IgD-negative memory B cell (primary cell): ENCODE measurements around the gene ZNF335. TPM values are rescaled to one million over a fixed set of nuclear protein-coding genes. Genes with fewer than 3 reads are reported as not detected.

Experiments used
- H3K27ac Mint-ChIP-seq, 3 donors: one replicate each; pipeline ENCODE4 v1.8.0; 2020 to 2022; ENCODE audit warnings: mild to moderate bottlenecking in 3 of 3, mixed read lengths in 3 of 3, moderate library complexity in 1 of 3
- H3K27me3 Mint-ChIP-seq: one replicate; pipeline ENCODE4 v1.8.0; 2021; ENCODE audit warnings: mixed read lengths
- H3K36me3 Mint-ChIP-seq: one replicate; pipeline ENCODE4 v1.8.0; 2020; ENCODE audit warnings: mild to moderate bottlenecking, mixed read lengths
- H3K4me1 Mint-ChIP-seq, 3 donors: one replicate each; pipeline ENCODE4 v1.8.0; 2020 to 2022; ENCODE audit warnings: mixed read lengths in 3 of 3, mild to moderate bottlenecking in 1 of 3
- H3K4me3 Mint-ChIP-seq, 4 donors: one replicate each; pipeline ENCODE4 v1.8.0; 2020 to 2022; ENCODE audit warnings: mild to moderate bottlenecking in 4 of 4, mixed read lengths in 4 of 4, moderate library complexity in 3 of 4
- H3K9me3 Mint-ChIP-seq, 3 donors: one replicate each; pipeline ENCODE4 v1.8.0; 2020 to 2021; ENCODE audit warnings: mixed read lengths in 3 of 3, mild to moderate bottlenecking in 1 of 3
- polyA plus RNA-seq: library from polyadenylated mRNA; unstranded; fragments of 300-500 nt; fragmentation: Illumina TruSeq; gene quantifications from one replicate; pipeline ENCODE4 v1.2.3, GENCODE V29; 2021

The ZNF335 gene
- polyA plus RNA-seq, 1 donor from 2014 or later: 15.1 TPM

DNA sequence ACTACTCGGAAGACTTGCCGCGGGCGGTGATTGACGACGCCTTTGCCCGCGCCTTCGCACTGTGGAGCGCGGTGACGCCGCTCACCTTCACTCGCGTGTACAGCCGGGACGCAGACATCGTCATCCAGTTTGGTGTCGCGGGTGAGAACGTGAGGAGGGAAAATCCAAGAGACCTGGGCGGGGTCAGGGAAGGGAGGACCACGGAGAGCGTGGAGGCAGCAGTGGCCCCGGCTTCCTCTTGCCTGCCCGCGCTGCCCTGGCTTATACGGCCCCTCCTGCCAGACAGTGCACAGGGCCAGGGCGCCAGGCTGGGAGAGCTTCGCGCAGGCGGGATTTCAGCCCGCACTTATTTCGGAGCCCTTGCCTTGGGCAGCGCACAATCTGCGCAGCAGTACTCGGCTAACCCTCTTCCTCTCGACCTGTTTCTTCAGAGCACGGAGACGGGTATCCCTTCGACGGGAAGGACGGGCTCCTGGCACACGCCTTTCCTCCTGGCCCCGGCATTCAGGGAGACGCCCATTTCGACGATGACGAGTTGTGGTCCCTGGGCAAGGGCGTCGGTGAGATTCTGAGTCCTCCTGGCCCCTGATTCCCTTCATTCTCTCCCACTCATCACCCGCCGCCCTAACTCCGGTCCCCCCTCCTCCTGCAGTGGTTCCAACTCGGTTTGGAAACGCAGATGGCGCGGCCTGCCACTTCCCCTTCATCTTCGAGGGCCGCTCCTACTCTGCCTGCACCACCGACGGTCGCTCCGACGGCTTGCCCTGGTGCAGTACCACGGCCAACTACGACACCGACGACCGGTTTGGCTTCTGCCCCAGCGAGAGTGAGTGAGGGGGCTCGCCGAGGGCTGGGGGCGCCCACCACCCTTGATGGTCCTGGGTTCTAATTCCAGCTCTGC, 38.7 kb upstream of the ZNF335 start:
- H3K36me3 Mint-ChIP-seq: no peaks in the 10 kb centered on the region
- H3K4me3 Mint-ChIP-seq: peak overlapping the region; percentile 0 to 89 (median 56)
- peaks cover 0 to 8% (median 0%) of the 10 kb centered on the region in 3 donors for H3K9me3 Mint-ChIP-seq
- peaks cover 62% of the 10 kb centered on the region for H3K27me3 Mint-ChIP-seq
- H3K27ac Mint-ChIP-seq: peak overlapping the region; percentile 17 to 96 (median 85)
- peaks cover 30 to 43% (median 36%) of the 10 kb centered on the region in 3 donors for H3K4me1 Mint-ChIP-seq

DNA sequence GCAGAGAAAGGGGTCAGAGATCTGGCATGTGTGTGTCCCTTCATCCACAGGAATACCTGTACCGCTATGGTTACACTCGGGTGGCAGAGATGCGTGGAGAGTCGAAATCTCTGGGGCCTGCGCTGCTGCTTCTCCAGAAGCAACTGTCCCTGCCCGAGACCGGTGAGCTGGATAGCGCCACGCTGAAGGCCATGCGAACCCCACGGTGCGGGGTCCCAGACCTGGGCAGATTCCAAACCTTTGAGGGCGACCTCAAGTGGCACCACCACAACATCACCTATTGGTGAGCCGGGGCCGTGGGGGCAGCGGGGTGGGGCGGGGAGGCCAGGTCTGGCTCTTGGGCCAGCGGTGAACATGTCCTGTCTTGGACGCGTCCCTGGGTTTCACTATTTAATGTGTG, 37.8 kb upstream of the ZNF335 start:
- peaks cover 37 to 48% (median 44%) of the 10 kb centered on the region in 3 donors for H3K4me1 Mint-ChIP-seq
- peak overlapping the region in 3 of 4 donors; percentile 48 to 89 (median 57) for H3K4me3 Mint-ChIP-seq
- peaks cover 0 to 8% (median 0%) of the 10 kb centered on the region in 3 donors for H3K9me3 Mint-ChIP-seq
- peaks cover 57% of the 10 kb centered on the region for H3K27me3 Mint-ChIP-seq
- H3K36me3 Mint-ChIP-seq: no peaks in the 10 kb centered on the region
- H3K27ac Mint-ChIP-seq: peak overlapping the region in 2 of 3 donors; percentile 17 to 23

DNA sequence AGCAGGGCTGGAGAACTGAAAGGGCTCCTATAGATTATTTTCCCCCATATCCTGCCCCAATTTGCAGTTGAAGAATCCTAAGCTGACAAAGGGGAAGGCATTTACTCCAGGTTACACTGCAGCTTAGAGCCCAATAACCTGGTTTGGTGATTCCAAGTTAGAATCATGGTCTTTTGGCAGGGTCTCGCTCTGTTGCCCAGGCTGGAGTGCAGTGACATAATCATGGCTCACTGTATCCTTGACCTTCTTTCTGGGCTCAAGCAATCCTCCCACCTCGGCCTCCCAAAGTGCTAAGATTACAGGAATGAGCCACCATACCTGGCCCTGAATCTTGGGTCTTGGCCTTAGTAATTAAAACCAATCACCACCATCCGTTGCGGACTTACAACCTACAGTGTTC, 35.7 kb upstream of the ZNF335 start:
- Mint-ChIP-seq H3K27me3 (peaks cover 48% of the 10 kb centered on the region), H3K27ac (peak overlapping the region in 2 of 3 donors; percentile 49 to 88), H3K4me1 (peaks cover 44 to 50% (median 45%) of the 10 kb centered on the region in 3 donors), H3K4me3 (peak overlapping the region in 2 of 4 donors; percentile 33 to 72), H3K9me3 (peaks cover 0 to 4% (median 0%) of the 10 kb centered on the region in 3 donors), H3K36me3 (no peaks in the 10 kb centered on the region)

DNA sequence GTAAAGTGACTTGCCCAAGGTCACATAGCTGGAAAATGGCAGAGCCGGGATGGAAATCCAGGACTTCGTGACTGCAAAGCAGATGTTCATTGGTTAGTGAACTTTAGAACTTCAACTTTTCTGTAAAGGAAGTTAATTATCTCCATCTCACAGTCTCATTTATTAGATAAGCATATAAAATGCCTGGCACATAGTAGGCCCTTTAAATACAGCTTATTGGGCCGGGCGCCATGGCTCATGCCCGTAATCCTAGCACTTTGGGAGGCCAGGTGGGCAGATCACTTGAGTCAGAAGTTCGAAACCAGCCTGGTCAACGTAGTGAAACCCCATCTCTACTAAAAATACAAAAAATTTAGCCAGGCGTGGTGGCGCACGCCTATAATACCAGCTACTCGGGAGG, 35.0 kb upstream of the ZNF335 start:
- Mint-ChIP-seq H3K4me3 (peak overlapping the region in 2 of 4 donors; percentile 33 to 63), H3K27me3 (peaks cover 44% of the 10 kb centered on the region)

DNA sequence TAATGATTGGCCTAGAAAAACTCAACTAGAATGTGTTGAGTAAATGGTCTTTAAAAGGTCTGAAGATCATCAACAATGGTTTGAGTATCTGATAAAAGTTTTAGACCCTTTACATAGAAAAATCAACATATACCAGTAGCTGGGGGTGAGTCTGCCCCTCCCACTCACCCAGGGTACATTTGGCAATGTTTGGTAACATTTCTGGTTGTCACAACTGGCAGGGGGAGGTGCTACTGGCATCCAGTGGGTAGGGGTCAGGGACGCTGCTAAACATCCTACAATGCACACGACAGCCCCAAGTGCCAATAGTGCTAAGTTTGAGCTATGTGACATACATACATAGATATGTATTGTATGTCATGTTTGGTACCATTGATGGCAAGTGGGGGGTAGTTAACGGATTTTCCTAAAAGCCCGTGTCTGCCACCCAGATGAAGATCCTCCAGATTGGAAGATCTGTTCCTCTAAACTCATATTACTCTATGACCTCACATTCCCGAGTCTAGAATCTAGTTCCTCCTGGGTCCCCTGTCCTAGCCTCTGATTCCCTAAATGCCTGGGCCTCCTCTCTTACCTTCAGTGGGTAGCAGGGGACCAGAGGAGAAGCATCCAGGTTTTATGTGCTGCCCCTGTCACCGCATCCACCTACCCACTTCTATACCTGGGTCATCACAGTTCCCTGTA, 34.2 kb upstream of the ZNF335 start:
- Mint-ChIP-seq H3K27me3 (peaks cover 37% of the 10 kb centered on the region), H3K4me3 (peak overlapping the region in 2 of 4 donors; percentile 8 to 63), H3K4me1 (peaks cover 40 to 50% (median 40%) of the 10 kb centered on the region in 3 donors), H3K36me3 (no peaks in the 10 kb centered on the region), H3K27ac (peak overlapping the region in 2 of 3 donors; percentile 29 to 37), H3K9me3 (no peaks in the 10 kb centered on the region)

More for the DNA sequence above, 35.0 kb upstream of the ZNF335 start:
- Mint-ChIP-seq H3K4me1 (peaks cover 43 to 50% (median 45%) of the 10 kb centered on the region in 3 donors), H3K27ac (no peak overlapping the region), H3K9me3 (peaks cover 0 to 4% (median 0%) of the 10 kb centered on the region in 3 donors), H3K36me3 (no peaks in the 10 kb centered on the region)

DNA sequence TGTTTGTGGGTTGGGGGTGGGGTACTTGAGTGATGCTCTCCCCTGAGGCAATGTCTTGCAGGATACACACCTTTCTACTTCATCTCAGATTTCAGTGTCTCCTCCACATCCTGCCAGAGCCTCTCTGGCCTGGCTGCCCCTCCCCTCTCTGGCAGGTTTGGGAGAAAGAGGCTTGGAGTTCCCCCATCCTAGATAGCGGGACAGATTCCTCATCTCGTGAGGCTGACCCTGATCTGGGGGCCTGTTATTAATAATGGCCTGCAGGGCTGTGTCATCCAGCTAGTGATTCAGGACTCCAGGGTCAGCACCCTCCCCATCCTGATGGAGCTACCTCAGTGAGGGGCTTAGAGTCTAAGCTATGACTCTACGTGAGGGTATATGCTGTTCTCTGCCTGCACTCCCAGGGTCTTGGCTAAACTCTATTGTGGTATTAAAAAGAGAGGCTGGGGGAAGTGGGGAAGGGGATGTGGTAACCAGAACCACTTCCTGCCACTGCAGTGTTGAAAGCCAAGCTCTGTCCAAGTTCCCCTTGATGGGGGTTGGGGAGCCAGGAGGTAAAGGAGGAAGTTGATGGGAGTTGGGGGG, 33.0 kb upstream of the ZNF335 start:
- peaks cover 35 to 40% (median 35%) of the 10 kb centered on the region in 3 donors for H3K4me1 Mint-ChIP-seq
- peak overlapping the region; percentile 29 to 88 (median 50) for H3K27ac Mint-ChIP-seq
- peak overlapping the region; percentile 3 to 92 (median 15) for H3K4me3 Mint-ChIP-seq
- H3K9me3 Mint-ChIP-seq: no peaks in the 10 kb centered on the region
- H3K36me3 Mint-ChIP-seq: no peaks in the 10 kb centered on the region
- peaks cover 26% of the 10 kb centered on the region for H3K27me3 Mint-ChIP-seq

DNA sequence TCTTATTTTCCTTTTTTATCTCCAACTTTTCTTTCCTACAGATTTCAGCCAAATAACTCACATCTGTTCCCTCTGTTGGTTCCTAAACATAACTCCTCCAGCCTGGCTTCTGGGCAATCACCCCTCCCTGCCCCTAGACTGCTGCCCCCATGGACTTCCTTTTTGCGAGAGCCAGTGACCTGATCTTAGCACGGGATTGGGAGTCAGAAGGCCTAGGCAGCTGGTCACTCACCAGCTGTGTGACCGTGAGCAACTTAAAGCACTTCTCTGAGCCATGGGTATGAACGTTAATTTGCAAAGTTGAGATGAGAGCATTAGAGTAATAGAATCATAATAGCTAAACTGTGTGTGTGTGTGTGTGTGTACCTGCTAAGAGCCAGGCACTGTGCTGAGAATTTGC, 32.2 kb upstream of the ZNF335 start:
- H3K36me3 Mint-ChIP-seq: no peaks in the 10 kb centered on the region
- H3K9me3 Mint-ChIP-seq: no peaks in the 10 kb centered on the region
- H3K27ac Mint-ChIP-seq: no peak overlapping the region
- H3K4me3 Mint-ChIP-seq: peak overlapping the region in 3 of 4 donors; percentile 22 to 51 (median 37)
- peaks cover 29 to 35% (median 32%) of the 10 kb centered on the region in 3 donors for H3K4me1 Mint-ChIP-seq
- peaks cover 21% of the 10 kb centered on the region for H3K27me3 Mint-ChIP-seq

DNA sequence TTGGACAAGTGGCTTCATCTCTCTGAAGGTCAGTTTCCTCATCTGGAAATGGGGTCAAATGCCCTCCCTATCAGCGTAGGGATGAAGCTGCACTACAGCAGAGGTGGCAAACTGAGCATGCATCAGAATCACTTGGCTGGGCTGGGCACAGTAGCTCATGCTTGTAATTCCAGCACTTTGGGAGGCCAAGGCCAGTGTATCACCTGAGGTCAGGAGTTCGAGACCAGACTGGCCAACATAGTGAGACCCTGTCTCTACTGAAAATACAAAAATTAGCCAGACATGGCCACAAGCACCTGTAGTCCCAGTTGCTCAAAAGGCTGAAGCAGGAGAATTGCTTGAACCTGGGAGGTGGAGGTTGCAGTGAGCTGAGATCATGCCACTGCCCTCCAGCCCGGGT, 30.0 kb upstream of the ZNF335 start:
- peaks cover 25 to 41% (median 27%) of the 10 kb centered on the region in 3 donors for H3K4me1 Mint-ChIP-seq
- H3K27me3 Mint-ChIP-seq: peaks cover 13% of the 10 kb centered on the region
- H3K27ac Mint-ChIP-seq: peak overlapping the region in 1 of 3 donors; percentile 35
- H3K9me3 Mint-ChIP-seq: no peaks in the 10 kb centered on the region
- no peak overlapping the region for H3K4me3 Mint-ChIP-seq
- peaks cover 1% of the 10 kb centered on the region for H3K36me3 Mint-ChIP-seq

DNA sequence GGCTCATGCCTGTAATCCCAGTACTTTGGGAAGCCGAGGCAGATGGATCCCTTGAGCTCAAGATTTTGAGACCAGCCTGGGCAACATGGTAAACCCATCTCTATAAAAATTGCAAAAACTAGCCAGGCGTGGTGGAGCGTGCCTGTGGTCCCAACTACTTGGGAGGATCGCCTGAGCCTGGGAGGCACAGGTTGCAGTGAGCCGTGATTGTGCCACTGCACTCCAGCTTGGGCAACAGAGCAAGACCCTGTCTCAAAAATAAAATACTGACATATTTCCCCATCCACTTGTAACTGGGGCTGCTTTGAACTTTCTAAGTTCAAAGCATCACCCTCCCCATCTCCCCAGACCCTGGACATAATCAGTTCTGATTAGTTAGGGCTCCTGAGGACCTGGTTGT, 29.5 kb upstream of the ZNF335 start:
- no peaks in the 10 kb centered on the region for H3K9me3 Mint-ChIP-seq
- H3K27ac Mint-ChIP-seq: no peak overlapping the region

DNA sequence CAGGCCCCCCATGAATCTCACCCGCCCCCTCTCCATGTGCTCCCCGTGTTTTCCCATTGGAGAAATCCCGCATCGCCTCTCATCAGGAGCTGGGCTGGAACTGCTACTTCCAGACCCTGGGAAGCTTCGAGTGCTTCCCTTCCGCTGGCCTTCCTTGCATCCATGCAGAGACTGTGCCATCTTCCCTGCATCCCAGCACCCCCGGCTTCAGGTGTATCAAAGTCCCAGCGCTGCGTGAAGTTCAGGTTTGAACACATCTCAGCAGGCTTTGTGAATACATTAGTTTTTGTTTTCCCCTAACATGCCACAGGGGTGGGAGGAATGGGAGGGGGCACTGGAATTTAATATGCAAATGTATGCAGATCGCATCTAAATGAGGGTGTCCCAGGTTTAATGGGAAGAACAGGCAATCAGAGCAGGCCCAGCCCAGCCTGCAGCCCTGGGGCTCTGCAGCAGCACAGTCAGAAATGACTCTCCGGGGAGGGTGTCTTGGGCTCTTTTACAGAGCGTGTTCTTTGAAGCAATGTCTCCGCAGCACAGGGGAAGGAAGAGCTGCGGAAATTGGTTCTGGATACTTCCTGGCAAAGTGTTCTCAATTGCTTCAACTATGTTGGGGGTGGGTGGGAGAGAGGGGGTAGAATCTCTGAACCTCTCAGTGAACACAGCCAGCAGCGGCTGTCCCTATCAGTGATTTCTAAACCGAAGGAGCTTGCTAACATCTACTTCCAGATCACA, 28.4 kb upstream of the ZNF335 start:
- Mint-ChIP-seq H3K27ac (peak overlapping the region in 1 of 3 donors; percentile 48), H3K27me3 (peaks cover 11% of the 10 kb centered on the region), H3K36me3 (peaks cover 1% of the 10 kb centered on the region)

More for the DNA sequence above, 29.5 kb upstream of the ZNF335 start:
- H3K36me3 Mint-ChIP-seq: peaks cover 1% of the 10 kb centered on the region
- H3K27me3 Mint-ChIP-seq: peaks cover 13% of the 10 kb centered on the region
- peaks cover 25 to 40% (median 27%) of the 10 kb centered on the region in 3 donors for H3K4me1 Mint-ChIP-seq
- H3K4me3 Mint-ChIP-seq: no peak overlapping the region

DNA sequence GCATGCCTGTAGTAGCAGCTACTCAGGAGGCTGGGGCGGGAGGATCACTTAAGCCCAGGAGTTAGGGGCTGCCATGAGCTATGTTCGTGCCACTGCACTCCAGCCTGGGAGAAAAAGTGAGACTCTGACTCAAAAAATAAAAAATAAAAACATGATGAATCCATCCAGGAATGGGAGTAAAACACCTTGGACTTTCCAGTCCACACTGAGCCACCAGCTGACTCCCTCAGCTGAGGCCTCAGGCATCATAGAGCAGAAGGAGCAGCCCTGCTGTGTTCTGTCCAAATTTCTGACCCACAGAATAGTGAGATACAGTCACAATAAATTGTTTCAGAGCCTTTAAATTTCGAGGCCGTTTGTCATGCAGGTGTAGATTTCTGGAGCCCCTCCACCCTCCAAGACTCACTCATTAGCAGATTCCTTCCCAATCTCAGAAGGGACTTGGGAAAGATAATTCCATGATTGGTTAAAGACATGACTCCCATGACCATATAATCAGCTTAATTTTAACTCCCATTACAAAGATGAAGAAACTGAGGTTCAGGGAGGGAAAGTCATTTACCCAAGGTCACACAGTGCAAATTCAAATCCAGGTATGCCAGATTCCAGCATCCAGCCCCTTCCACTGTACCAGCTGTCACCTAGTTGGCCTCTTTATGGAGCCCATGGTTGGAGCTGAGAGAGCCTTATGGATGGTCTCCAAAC, 27.7 kb upstream of the ZNF335 start:
- peaks cover 14% of the 10 kb centered on the region for H3K27me3 Mint-ChIP-seq
- no peaks in the 10 kb centered on the region for H3K9me3 Mint-ChIP-seq
- H3K4me3 Mint-ChIP-seq: peak overlapping the region in 1 of 4 donors; percentile 69
- peaks cover 1% of the 10 kb centered on the region for H3K36me3 Mint-ChIP-seq
- H3K4me1 Mint-ChIP-seq: peaks cover 16 to 28% (median 18%) of the 10 kb centered on the region in 3 donors
- H3K27ac Mint-ChIP-seq: peak overlapping the region in 1 of 3 donors; percentile 85

More for the DNA sequence above, 28.4 kb upstream of the ZNF335 start:
- H3K4me1 Mint-ChIP-seq: peaks cover 23 to 31% (median 23%) of the 10 kb centered on the region in 3 donors
- H3K4me3 Mint-ChIP-seq: no peak overlapping the region
- no peaks in the 10 kb centered on the region for H3K9me3 Mint-ChIP-seq

DNA sequence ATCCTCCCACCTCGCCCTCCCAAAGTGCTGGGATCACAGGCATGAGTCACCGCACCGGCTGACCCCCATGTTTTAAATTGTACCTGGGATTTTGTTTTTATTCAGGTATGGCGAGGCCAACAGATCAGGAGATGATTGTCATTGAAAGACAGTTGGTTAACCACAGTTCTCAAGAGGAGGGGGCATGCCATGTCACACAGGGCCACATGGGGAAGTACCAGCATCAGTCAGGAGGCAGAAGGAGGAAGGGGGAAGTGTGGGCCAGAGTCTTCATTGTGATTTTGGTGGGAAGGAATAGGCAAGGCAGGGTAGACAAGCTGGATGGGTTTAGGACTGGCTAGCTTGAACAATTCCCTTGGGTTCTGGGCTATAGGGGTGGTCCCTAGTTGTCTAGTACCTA, 26.8 kb upstream of the ZNF335 start:
- Mint-ChIP-seq H3K4me3 (no peak overlapping the region), H3K36me3 (peaks cover 1% of the 10 kb centered on the region), H3K4me1 (peaks cover 8 to 23% (median 11%) of the 10 kb centered on the region in 3 donors), H3K27ac (no peak overlapping the region), H3K9me3 (no peaks in the 10 kb centered on the region), H3K27me3 (peaks cover 15% of the 10 kb centered on the region)

DNA sequence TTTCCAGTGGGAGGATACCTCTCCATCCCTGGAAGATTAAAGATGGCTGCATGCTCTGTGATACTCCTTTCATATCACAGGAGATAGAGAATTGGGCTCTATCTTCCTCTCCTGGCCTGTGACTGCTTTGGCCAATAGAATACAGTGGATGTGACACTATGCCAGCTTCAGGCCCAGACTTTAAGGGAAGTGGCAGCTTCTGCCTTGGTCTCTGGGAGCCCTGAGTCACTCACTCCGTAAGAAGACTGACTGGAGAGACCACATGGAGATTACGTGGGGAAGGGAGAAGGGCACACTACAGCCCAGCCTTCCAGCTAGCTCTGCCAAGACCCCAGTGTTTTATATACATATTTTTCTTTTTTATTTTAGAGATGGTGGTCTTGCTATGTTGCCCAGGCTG, 26.3 kb upstream of the ZNF335 start:
- H3K36me3 Mint-ChIP-seq: peaks cover 1% of the 10 kb centered on the region
- no peak overlapping the region for H3K27ac Mint-ChIP-seq
- peaks cover 6 to 25% (median 11%) of the 10 kb centered on the region in 3 donors for H3K4me1 Mint-ChIP-seq
- H3K9me3 Mint-ChIP-seq: no peaks in the 10 kb centered on the region
- no peak overlapping the region for H3K4me3 Mint-ChIP-seq
- H3K27me3 Mint-ChIP-seq: peaks cover 15% of the 10 kb centered on the region
